Endodermal cell (in vitro differentiated cells): ENCODE results near the gene AFF1. TPM values are rescaled to one million over a fixed set of nuclear protein-coding genes. Genes with fewer than 3 reads are reported as not detected.
A peak's percentile ranks its signal among the peaks of the same experiment; 100 is the strongest.

Experiments
- DNase-seq: peaks from one replicate; pipeline ENCODE4 v3.0.0-alpha.2; 2017
- H3K27ac ChIP-seq: 2 replicates; pipeline ENCODE4 v1.5.1; 2013; ENCODE audit warnings: mild to moderate bottlenecking, low read depth, low read length, moderate library complexity
- H3K27me3 ChIP-seq: 2 replicates; pipeline ENCODE4 v1.6.1; 2013; ENCODE audit warnings: mild to moderate bottlenecking, low read length, moderate library complexity; ENCODE audit not compliant: insufficient read depth, control insufficient read depth, poor library complexity, severe bottlenecking
- H3K36me3 ChIP-seq: 2 replicates; pipeline ENCODE4 v1.7.0; 2013; ENCODE audit warnings: mild to moderate bottlenecking, low read length, moderate library complexity; ENCODE audit not compliant: control insufficient read depth, insufficient read depth
- H3K4me1 ChIP-seq: one replicate; pipeline ENCODE4 v1.7.0; 2013; ENCODE audit warnings: low read length; ENCODE audit not compliant: control insufficient read depth, insufficient read depth
- H3K4me3 ChIP-seq: 2 replicates; pipeline ENCODE4 v1.5.1; 2013; ENCODE audit warnings: mild to moderate bottlenecking, low read length, moderate library complexity
- H3K9ac ChIP-seq: 2 replicates; pipeline ENCODE4 v1.6.1; 2013; ENCODE audit warnings: mild to moderate bottlenecking, low read length, moderate library complexity; ENCODE audit not compliant: poor library complexity, severe bottlenecking; ENCODE audit errors: extremely low read depth
- H3K9me3 ChIP-seq: 2 replicates; pipeline ENCODE4 v1.6.1; 2013; ENCODE audit warnings: mild to moderate bottlenecking, low read length, moderate library complexity; ENCODE audit not compliant: control insufficient read depth
- H3K27ac Mint-ChIP-seq: 2 replicates; pipeline ENCODE4 v1.8.0; 2020; ENCODE audit warnings: mixed read lengths
- H3K27me3 Mint-ChIP-seq: 2 replicates; pipeline ENCODE4 v1.8.0; 2021; ENCODE audit warnings: mild to moderate bottlenecking, mixed read lengths; ENCODE audit not compliant: insufficient read depth
- H3K36me3 Mint-ChIP-seq: 2 replicates; pipeline ENCODE4 v1.8.0; 2020; ENCODE audit warnings: low read depth, mixed read lengths
- H3K4me1 Mint-ChIP-seq: 2 replicates; pipeline ENCODE4 v1.8.0; 2020; ENCODE audit warnings: mixed read lengths
- H3K4me3 Mint-ChIP-seq: 2 replicates; pipeline ENCODE4 v1.8.0; 2020; ENCODE audit warnings: mild to moderate bottlenecking, moderate library complexity, mixed read lengths
- H3K9me3 Mint-ChIP-seq: 2 replicates; pipeline ENCODE4 v1.8.0; 2020; ENCODE audit warnings: mild to moderate bottlenecking, mixed read lengths
- WGBS, 2 experiments: methylation state at CpG; one replicate each; pipeline versions ENCODE4 v1.1.5 to v1.1.7; 2013; ENCODE audit warnings: missing lambda C conversion rate in 2 of 2, mixed read lengths in 1 of 2; ENCODE audit not compliant: insufficient coverage in 1 of 2, insufficient read length in 1 of 2; 5-methylcytosine and 5-hydroxymethylcytosine counted together
- total RNA-seq, 2 donors: library from RNA; stranded (reverse); fragmentation: NEBNext Ultra II Directional in 1 of 2; extraction: Animal tissue kit (Norgen Biotek cat#: 25700) in 1 of 2; gene quantifications; 2 replicates in 1 of 2; 3 replicates in 1 of 2; pipeline ENCODE4 v1.2.1, GENCODE V29; 2021
- TF ChIP-seq, protein P1 (sequence below): fragments of 200-600 bp; sonication (generic); conservative IDR thresholded peaks from 2 replicates; pipeline ENCODE4 v1.5.0; 2021; ENCODE audit warnings: antibody characterized with exemption, mild to moderate bottlenecking

AFF1 gene
- total RNA-seq, 2 donors from 2014 or later: 134 to 171 TPM

DNA sequence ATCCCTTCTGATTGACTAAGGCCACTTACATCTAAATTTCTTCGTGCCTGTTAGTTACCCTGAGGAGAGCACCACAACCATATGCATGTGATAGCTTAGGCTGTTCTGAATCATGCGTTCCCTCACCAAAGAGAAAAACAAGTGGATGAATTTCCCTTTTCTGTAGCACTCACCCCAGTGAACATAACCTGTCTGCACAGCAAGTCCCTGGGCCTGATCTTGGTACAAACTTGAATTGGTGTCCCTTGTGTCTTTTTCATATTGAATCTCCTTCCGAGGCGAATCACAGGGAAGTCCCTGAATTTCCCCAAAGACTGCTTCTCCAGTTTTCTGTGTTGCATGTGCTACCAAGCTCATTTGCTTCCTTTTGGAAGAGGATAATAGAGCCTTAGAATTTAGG, 185.2 kb downstream of the AFF1 start:
- Mint-ChIP-seq H3K9me3 (no peaks in the 10 kb centered on the region), H3K27ac (peak overlapping the region; percentile 26), H3K4me3 (no peak overlapping the region), H3K36me3 (peaks cover 74% of the 10 kb centered on the region), H3K27me3 (no peaks in the 10 kb centered on the region), H3K4me1 (peaks cover 28% of the 10 kb centered on the region)
- Histone ChIP-seq H3K27ac (no peak overlapping the region), H3K27me3 (no peaks in the 10 kb centered on the region), H3K36me3 (peaks cover 92% of the 10 kb centered on the region), H3K4me1 (no peaks in the 10 kb centered on the region), H3K4me3 (no peak overlapping the region), H3K9ac (no peak overlapping the region), H3K9me3 (no peaks in the 10 kb centered on the region)
- no peak for DNase-seq
- 90 to 96% methylated on average over 1 to 4 of the region's 4 CpGs for WGBS, 2 experiments
- TF ChIP-seq, protein P1, sequence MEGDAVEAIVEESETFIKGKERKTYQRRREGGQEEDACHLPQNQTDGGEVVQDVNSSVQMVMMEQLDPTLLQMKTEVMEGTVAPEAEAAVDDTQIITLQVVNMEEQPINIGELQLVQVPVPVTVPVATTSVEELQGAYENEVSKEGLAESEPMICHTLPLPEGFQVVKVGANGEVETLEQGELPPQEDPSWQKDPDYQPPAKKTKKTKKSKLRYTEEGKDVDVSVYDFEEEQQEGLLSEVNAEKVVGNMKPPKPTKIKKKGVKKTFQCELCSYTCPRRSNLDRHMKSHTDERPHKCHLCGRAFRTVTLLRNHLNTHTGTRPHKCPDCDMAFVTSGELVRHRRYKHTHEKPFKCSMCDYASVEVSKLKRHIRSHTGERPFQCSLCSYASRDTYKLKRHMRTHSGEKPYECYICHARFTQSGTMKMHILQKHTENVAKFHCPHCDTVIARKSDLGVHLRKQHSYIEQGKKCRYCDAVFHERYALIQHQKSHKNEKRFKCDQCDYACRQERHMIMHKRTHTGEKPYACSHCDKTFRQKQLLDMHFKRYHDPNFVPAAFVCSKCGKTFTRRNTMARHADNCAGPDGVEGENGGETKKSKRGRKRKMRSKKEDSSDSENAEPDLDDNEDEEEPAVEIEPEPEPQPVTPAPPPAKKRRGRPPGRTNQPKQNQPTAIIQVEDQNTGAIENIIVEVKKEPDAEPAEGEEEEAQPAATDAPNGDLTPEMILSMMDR: no peak

- WGBS, 2 experiments: 97% methylated on average over 12 to 18 of the region's 18 CpGs
- DNase-seq: no peak
- H3K4me1 ChIP-seq: no peaks in the 10 kb centered on the region
- Mint-ChIP-seq H3K4me3 (no peak overlapping the region), H3K27ac (peak overlapping the region; percentile 26), H3K36me3 (peaks cover 74% of the 10 kb centered on the region), H3K27me3 (no peaks in the 10 kb centered on the region), H3K9me3 (no peaks in the 10 kb centered on the region), H3K4me1 (peaks cover 28% of the 10 kb centered on the region)
- H3K27ac ChIP-seq: no peak overlapping the region
- H3K9ac ChIP-seq: no peak overlapping the region
- no peaks in the 10 kb centered on the region for H3K9me3 ChIP-seq
- TF ChIP-seq, protein P1: no peak
- peaks cover 92% of the 10 kb centered on the region for H3K36me3 ChIP-seq
- no peaks in the 10 kb centered on the region for H3K27me3 ChIP-seq
- no peak overlapping the region for H3K4me3 ChIP-seq
These were observed 185.8 kb downstream of the AFF1 start for GRCh38 chr4:87120411-87121162.

DNA sequence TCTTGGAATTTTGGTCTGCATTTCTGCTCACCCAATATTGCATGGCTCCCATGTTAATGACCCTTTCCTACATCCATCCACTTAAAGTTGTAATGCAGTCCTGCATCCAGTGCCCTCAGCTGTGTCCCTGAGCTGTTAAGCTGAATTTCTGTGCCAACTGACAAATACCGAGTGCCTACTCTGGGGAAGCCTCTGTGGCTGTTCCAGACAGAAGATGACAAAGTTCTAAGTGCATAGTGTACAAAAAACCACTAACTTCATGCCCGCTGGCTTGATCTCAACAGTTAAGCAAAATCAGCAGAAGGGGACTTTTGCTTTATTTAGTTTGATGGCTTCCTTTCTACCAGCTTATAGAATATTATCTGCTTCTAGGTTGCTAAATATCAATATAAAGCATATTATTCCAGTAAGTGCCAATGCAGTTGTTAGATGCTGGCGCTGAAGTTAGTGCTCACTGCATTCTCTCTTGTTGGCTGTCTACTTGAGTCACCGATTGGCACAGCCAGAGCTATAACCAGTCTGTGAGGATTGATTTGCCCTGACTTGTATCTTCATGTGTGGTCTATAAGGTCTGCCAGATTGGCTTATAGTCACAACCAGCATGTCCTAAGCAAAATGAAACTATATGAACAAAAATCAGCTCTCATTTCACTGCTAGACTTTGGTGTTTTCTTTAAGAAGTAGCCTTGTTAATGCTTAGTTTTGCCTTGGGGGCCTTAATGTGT, 186.7 kb downstream of the AFF1 start:
- Mint-ChIP-seq H3K27ac (peak overlapping the region; percentile 65), H3K4me3 (no peak overlapping the region), H3K36me3 (peaks cover 75% of the 10 kb centered on the region), H3K4me1 (peaks cover 23% of the 10 kb centered on the region), H3K27me3 (no peaks in the 10 kb centered on the region), H3K9me3 (no peaks in the 10 kb centered on the region)
- TF ChIP-seq, protein P1: no peak
- 94 to 95% methylated on average over 3 to 4 of the region's 4 CpGs for WGBS, 2 experiments
- Histone ChIP-seq H3K9ac (no peak overlapping the region), H3K9me3 (no peaks in the 10 kb centered on the region), H3K4me3 (no peak overlapping the region), H3K4me1 (no peaks in the 10 kb centered on the region), H3K27me3 (no peaks in the 10 kb centered on the region), H3K36me3 (peaks cover 92% of the 10 kb centered on the region), H3K27ac (no peak overlapping the region)
- no peak for DNase-seq
